GM19438 (cell line): ENCODE measurements around the gene PROB1.
"Not testable (repeated sequence)": the region's sequence is repeated elsewhere in the genome, so short reads cannot be mapped to it uniquely, and the experiment has no call there.

ENCODE experiments used
- ATAC-seq: cut with Tn5 transposase; IDR thresholded peaks from one replicate; pipeline ENCODE4 v1.9.1; 2021; ENCODE audit warnings: low read depth; ENCODE audit not compliant: unreplicated experiment

The PROB1 gene

DNA sequence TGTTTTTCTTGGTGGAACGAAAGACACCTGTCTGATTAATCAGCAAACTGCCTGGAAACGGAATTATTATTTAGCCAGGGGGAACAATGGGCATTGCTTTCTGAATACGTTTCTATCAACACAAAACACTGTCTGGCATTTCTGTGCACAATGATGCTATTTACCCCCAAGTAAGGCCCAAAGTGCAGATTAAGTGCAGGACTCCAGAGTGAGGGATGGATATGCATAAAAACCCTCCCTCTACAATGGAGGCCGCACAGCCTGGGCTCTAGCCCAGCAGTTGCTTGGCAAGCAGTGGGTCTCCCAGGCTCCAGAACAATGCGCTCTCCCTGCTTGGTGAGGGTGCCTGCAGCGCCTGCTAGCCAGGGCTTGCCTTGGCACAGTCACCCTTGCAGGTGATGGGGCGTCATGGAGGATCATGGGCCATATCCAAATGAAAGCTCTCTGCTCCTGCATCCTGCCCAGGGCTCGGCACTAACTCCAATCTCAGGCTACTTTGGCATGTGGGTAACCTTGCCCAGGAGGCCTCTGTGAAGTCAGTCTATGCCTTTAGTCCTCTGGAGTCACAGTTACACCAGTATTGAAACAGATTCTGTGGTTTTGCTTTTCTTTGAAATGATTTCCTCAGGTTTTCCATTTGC is 20.4 kb upstream of the PROB1 start:
- ATAC-seq, result no peak

DNA sequence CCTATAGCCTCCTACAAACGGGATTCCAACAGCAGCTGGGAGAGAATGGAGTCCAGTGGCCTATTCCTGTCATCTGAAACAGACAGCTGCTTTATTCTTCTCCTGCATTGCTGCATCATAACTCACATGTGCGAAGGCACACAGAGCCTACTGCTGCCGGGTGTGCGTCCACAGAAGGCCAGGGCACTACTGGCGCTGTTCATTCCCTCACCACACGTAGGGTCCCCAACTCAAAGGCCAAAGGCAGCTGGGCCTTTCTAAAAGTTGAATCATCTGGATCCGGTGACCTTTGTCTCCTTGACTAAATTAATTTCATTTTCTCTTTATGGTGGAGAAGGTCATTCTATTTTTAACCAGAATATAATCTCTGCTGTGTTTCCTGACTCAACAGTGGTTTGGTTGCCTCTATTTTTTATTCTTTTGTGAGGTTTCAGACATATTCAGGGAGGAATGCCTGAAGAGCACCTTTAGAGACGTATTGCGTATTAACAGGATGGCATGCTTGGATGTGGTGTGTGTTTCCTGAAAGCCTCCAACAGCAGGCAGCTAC is 19.8 kb upstream of the PROB1 start:
- ATAC-seq, result no peak

DNA sequence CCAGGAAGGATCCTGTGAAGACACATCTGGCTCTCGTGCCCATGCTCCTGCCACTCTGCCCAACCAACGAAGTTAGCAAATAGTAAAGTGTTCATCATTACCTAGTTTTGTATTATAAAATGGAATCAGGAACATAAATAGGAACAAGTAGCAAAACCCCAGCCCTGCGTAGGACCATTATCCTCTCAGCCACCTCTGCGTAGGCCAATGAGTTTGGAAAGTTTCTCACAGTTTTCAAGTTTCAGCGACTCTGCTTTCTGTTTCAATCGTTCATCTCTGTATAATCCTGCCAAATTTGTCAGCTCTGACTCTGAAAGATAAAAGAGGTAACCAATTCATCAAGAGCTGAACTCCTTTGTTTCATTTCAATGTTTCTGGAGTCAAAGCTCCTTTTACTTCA is 19.1 kb upstream of the PROB1 start:
- ATAC-seq, result no peak

DNA sequence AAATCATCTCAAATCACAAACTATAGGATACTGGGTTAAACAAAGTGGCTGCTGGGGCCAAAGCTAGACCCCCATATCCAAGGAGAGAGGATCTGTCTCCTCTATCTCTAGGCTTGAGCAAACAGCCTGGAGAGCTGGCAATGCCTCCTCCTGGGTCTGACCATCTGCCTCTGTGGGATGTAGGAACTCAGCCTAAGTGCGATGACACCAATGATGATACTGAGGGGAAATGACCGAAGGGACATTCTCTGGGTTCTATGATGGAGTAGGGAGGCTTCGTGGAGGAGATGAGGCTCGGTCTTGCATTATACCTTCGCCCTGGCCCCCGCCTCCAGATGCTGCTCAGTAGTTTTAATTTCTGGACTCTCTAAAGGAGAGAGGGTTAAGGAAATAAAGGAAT is 18.2 kb upstream of the PROB1 start:
- no peak for ATAC-seq

DNA sequence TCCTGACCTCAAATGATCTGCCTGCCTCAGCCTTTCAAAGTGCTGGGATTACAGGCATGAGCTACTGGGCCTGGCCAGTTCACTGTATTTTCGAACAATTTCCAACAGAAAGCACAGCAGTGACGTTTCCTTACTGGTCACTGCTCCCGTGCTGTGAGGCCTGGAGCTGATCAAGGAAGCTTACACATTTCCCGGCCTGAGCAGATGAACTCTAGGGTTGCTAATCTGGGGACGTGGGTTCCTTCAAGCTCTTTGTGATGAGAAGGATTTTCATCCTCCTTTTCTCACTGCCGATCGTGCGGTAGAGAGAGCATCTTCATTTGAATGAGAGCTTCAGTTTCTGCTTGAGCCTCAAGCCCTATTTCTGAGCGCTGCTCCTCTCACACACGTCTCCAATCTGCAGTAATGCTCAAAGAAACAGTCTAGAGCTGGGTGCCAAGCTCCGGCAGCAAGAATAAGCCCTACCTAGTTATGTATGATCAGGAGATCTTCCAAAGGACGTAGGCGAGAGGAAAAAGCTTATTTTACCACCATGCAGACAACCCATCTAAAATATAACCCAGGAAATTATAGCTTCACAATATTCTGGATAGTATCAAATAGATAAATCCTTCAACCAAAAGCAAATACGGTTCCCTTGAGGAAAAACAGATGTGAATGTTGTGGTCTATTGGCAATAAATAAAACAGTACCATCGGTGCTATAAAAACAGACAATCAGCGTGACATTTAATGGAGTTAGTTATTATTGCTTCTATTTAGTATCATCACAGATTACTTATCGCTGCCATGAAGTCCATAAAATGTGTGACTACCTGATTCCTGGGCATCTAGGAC is 16.3 kb upstream of the PROB1 start:
- no peak for ATAC-seq

DNA sequence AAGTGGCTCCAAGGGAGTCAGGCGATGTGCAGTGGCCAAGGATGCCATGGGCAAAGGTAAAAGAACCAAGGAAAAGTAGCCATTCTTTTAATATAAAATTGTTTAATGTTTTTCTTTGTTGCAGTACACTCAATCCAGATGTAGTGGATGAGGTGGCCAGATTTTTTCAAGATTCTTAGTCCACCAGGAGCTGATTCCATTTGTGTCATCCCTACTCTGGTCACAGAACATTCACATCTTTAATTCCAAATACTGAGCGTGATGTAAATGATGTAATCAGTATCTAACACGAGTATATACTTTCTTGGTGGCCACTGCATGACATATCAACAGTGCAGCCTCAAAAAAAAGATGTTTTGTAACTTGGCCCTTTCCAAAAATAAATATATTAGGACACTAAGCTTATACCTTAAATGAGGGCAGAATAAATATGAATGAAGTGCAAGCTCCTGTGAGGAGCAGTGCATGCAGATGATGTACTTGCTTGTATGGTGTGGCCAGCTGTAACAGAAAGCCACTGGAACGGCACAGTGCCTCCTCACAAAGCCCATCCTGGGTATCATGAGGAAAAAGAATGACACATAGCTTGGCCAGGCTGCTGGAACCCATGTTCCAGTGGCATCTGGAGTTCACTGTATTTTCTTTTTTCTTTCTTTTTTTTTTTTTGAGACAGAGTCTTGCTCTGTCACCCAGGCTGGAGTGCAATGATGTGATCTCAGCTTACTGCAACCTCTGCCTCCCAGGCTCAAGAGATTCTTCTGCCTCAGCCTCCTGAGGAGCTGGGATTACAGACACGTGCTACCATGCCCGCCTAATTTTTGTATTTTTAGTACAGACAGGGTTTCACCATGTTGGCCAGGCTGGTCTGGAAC is 15.5 kb upstream of the PROB1 start:
- ATAC-seq, result no peak

DNA sequence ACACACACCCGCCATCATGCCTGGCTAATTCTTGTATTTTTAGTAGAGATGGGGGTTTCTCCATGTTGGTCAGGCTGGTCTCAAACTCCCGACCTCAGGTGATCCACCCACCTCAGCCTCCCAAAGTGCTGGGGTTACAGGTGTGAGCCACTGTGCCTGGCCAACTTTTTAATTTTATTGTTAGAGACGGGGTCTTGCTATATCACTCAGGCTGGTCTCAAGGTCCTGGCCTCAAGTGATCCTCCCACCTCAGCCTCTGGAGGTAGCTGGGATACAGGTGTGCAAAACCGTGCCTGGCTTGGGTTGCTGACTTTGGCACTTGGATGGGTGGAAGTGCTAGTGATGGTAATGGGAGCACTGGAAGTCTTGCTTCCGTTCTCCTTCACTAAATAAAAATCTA is 14.2 kb upstream of the PROB1 start:
- not testable (repeated sequence) for ATAC-seq

DNA sequence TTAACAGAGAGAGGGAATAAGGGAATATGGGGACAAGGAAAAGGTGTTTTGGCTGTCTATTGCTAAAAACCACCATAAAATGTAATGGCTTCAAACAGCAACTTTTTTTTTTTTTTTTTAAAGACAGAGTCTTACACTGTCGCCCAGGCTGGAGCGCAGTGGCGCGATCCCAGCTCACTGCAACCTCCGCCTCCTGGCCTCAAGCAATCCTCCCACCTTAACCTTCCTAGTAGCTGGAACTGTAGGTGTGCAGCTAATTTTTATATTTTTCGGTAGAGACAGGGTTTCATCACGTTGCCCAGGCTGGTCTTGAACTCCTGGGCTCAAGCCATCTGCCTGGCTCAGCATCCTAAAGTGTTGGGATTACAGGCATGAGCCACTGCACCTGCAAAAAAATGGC is 13.3 kb upstream of the PROB1 start:
- ATAC-seq, result no peak

DNA sequence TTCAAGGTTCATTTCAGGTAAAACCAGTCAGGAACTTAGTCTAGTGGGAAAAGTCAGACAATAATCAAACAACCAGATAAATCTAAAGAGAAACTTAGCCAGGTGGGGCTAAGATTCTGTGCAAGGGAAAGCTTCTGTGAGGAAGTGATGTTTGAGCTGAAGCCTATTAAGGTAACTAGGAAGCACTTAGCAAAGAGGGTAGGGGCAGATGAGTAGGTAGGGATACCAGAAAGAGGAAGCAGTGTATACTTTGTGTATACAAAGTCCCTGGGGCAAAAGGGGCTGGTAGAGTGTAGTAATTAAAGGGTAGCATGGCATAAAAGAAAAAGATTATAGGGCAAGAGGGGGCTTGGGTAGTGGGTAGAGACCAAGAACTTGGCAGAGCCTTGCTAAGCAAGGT is 12.6 kb upstream of the PROB1 start:
- ATAC-seq, result no peak

DNA sequence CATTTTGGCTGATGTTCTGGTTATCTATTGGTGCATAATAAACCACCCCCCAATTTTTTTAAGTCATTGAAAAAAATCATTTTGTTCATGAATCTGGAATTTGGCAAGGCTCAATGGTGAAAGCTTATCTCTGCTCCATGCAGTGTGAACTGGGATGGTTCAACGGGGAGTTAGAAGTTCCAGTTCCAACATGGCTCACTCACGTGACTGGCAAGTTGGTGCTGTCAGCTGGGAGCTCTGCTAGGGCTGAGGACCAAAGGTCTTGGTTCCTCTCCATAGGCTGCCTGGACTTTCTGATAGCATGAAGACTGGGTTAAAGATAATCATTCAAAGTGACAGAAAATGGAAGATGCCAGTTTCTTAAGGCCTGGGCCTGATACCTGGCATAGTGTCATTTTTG is 12.1 kb upstream of the PROB1 start:
- ATAC-seq, result no peak

DNA sequence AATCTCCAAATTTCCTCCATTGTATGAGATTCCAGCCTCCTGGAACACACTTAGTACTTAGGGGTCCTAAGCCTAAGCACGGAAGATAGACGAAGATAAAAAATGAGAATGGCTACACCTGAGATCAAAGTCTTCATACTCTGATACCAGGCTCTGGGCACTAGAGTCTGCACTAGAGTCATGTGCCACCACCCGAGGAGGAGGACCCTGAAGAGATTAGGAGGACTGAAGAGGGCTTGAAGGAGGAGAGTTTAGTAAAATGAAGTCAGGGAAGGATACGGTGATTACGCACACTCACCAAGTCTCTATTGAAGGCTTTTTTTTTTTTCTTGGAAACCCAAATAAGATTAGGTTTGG is 9.6 kb upstream of the PROB1 start:
- ATAC-seq, result no peak

DNA sequence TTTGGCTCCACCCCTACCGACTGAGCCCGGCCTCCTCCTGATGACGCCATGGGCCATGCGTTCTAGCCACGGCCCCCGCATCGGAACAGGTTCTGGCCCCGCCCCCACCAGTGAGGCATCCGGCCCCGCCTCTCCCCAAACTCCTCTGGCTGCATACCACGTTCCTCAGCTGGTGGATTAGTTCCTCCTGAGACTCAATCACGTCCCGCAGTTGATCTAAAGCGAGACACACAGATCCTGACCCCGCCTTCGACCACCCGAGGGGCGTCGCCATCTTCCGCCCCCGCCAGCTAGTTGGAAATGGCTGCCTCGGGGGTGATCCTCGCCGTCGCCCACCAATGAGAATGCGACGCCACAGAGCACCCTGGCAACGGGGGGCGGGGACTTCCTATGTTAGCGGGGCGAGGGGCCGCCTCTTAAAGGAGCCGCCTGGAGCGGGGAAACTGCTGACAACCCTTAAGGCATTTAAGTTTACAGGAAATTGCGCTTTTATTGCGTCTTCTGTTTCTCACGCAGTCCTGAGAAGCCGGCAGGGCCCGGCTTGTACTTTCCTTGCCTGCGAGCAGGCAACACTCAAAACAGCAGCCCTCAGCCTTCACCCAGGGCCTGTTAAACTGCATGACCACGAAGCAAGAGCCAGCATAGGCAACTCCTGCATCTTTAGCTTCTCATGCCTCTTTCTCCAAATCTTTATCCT is 9.0 kb upstream of the PROB1 start, which contains the start of gene SPATA24:
TSS of gene SPATA24 (minus strand) at position 303 of the 697 bp plus-strand sequence. CDS start at position 274, 29 bp downstream.
- ATAC-seq, result peak; percentile 91

DNA sequence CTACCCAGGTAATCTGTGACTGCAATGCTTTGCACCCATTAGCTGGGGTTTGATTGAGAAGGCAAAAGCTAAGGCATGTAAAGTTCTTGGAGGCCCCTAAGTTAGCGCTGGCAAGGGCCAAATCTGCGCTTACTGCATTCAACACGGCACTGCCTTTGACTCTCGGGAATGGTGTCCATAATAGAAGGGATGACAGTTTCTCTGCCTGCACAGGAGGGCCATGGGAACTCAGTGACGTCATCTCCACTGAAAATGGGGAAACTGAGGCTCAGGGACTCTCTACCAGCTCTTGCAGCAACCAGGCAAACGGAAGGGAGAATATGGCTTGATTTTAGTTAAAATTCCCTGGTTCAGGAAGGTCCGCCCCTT is 8.5 kb upstream of the PROB1 start:
- no peak for ATAC-seq

DNA sequence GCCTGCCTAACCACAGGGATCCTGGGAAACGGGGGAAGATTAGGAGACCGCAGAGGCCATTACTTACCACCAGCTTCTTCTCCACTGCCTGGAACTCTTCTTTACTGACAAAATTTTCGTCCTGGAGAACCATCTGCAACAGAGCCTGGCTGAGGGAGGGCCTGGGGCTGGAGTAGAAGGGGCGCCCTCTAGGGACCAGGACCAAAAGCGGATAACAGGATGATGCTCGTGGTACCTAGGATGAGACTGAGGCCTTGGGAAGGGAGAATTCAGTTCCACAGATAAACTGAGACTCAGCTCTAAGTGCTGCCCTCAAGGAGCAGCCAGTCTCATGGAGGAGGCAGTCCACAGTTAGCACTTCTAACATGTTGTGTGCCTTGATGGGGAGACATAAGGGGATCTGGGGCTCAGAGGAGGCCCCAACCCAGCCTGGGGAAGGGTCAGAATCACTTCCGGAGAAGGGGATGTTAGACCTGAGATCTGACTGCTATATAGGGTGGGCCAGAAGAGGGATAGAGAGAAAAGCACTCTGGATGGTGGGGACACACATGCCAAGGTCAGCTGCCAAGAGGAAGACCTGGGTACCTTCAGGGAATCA is 7.8 kb upstream of the PROB1 start:
- ATAC-seq, result no peak

DNA sequence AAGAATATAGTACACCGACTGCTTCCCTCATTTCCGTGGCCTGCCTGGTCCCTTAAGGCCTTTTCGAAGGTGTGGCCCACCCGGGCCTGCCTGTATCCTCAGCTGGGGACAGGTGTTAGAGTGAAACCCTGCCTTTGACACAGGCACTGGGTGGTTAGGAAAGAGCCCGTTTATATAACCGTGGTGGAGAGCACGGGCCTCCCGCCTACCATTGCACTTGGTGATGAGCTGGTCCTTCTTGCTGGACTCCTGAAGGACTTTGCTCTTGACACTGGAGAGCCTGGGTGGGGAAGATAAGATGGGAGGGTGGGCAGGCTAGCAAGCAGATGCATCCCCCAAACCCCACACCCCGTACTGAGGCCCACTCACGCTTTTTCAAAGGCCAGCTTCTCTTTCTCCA is 6.6 kb upstream of the PROB1 start:
- no peak for ATAC-seq

DNA sequence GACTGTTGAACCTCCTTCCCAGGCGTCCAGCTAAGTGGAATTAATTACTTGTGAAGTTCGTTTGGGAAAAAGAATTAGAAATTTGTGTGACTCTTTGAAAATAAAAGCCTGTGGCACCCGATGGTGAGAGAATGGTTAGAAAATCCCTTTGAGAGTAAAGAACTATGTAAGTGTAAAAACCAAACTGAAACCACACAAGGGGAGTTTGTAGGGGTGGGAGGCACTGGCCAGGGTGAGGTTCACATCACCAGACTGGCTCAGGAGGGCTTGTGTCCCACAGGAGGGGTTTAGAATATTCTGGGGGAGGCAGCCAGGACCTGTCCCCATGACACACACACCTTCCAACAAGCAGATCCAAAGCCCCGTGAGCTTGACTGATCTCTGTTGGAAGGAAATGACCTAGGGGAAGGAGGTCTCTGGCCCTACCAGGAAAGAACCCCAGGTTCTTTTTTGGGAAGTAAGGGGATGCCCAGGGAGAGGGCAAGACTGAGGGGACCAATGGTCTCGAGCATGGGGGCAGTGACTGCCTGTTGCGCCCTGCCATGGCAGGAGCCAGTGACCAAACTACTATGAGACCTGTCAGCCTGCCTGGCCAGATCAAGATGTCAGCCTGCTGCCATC is 4.7 kb upstream of the PROB1 start:
- ATAC-seq, result no peak

DNA sequence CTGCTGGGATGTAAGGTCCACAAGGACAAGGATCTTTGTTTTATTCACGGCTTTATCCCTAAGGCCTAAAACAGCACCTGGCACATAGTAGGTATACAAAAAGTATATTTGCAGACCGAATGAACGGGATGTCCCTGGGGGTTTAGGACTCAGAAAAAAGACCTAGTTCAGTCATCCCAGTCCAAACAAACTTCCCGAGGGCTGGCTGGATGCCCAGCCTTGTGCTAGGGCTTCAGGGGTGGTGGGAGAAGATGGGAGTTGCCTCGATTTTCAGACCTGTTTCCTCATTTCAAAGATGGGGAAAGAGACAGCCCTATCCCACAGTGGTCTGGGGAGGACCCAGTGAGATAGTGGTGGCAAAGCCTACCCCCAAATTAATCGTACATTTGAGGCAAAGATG is 3.0 kb upstream of the PROB1 start:
- no peak for ATAC-seq

DNA sequence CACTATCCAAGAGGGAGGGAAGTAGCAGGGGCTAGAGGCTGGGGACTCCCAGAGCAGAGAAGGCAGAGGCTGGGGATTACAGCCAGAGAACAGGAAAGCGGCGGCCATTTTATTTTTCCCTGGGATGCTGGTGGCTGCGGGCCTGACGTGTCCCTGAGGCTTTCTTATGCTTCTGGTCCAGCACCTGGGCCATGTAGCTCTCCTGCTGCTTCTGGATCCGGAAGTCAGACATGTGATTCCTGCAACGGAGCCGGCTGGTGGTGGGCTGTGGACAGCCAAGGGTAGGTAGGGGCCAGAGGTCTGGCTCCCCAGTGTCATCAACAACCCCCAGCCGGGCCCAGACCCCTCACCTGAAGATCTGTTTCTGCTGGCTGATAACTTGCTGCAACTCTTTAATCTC is 1.8 kb upstream of the PROB1 start:
- no peak for ATAC-seq

DNA sequence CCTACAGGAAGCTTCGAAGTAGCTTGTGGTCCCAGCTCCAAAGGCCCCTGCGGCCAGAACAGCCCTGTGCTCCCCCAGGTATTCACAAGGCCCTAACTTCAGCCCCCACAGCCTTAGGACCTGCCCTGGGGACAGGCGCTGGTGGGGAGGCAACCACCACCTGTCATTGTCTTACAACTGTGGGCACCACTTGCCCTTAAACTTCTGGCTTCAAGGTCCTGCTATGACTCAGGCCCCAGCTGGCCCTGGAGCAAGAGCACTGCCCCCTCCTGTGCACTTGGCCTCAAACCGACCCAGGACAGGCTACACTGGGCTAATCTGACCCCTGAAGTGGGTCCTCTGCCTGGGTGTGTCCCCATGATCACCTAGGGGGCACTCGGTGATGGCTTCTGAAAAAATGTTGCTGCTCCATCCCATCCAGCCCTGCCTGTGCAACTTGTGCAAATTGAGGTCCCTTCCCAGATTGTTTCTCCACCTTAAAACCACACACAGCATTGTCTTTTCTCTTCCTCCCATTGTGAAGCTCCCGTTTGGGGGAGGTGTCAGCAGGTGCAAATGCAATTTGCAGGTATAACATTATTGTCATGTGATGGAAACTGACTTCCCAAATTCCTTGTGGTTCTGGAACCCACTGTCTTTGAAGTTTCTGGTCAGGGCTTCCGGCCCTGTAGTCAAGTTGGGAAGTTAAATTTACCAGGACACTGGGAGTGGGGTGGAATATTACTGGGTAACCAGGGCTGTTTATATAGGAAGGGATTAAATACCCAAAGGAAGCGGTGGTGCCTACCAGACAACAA is 1.1 kb upstream of the PROB1 start:
- no peak for ATAC-seq
